Activated CD4-positive, alpha-beta T cell treated with anti-CD3 and anti-CD28 coated beads, Interleukin-2, amount 50 U/mL, for 16 hours (primary cell): Measurements from ENCODE around the gene KRTAP9-7.

Experiments used
- DNase-seq: peaks from one replicate; pipeline ENCODE4 v3.0.0-alpha.2; 2020

Gene KRTAP9-7

GRCh38 chr17:41322903-41323895, 47.7 kb downstream of the KRTAP9-7 start:
- no peak for DNase-seq

DNA sequence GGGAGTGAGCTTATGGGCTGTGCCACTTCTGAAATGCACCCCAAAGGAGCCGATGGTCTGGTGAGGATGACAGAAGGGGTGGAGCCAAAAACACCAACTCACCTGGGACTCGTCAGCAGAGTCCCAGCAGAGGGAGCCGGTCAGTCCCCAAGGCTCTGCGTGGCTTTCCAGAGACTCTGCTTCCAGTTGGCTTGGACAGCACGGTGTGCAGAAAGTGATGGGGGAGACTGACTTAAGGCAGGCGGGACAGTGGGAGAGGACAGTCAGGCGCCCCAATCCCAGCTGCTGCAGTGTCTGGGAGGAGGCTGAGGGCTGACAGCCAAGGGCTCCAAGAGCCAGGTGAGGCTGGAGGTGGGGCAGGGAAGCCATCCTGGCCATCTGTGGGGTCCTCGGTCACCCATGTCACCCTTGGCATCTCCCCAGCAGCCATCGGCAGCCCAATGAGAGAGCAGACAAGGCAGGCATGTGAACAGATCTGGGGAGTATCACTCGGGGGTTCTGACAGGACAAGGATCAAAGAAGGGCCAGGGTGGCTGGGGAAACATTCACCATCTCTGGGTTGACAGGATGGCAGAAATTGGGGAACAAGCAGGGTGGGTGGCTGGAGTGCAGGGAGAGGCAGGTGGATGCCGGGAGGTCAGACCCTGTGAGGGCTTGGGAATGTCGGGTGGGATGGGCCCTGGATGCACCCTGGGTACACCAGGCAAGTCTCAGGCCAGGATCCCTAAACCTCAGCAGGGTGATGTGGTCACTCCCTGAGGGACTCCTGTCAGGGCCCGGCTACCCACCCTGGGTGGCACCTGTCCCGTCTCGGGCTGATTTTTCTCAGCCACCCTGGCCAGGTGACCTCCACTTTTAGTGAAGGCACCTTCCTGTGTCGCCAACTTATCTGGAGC, 48.9 kb downstream of the KRTAP9-7 start:
- DNase-seq = no peak

GRCh38 chr17:41325126-41325525, 49.6 kb downstream of the KRTAP9-7 start:
- DNase-seq = no peak

DNA sequence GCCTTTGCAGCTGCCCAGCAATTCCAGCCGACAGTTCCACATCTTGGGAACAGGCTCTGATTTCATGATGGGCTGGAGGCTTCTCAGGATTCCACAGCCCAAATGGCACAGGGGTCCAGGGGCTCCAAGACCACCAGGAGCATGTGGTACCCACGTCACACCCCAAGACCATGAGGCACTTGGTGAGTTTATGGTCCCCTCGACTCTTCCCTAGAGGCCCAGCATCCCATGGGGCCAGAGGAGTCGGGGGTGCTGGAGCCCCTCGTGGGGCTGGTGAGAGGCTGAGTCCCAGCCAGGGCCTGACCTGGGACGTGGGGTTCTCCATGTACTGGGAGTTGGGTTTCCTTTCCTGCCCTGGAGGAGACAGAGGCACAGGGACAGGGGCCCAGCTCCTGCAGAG, 50.1 kb downstream of the KRTAP9-7 start:
- DNase-seq = no peak
